HG03342 (cell line): Measurements from ENCODE around the gene RPN2.
"Not testable (repeated sequence)": the region's sequence is repeated elsewhere in the genome, so short reads cannot be mapped to it uniquely, and the experiment has no call there.

ENCODE experiments used
- ATAC-seq: cut with Tn5 transposase; IDR thresholded peaks from one replicate; pipeline ENCODE4 v1.9.1; 2021; ENCODE audit warnings: mild to moderate bottlenecking, moderate library complexity; ENCODE audit not compliant: unreplicated experiment

The RPN2 gene

GRCh38 chr20:37178839-37179682 lies at the start of gene RPN2, which contains the start of gene MROH8:
Gene RPN2, plus strand, starts transcription at chr20:37179330. Its CDS starts 27 bp downstream, at chr20:37179357.
Gene MROH8, minus strand, starts transcription at chr20:37179548.
- ATAC-seq = peak; percentile 89

GRCh38 chr20:37131486-37131885 lies 47.6 kb upstream of the RPN2 start:
- ATAC-seq = no peak

GRCh38 chr20:37133952-37134351 lies 45.2 kb upstream of the RPN2 start:
- ATAC-seq = no peak

GRCh38 chr20:37137547-37137946 lies 41.6 kb upstream of the RPN2 start:
- no peak for ATAC-seq

GRCh38 chr20:37142708-37143107 lies 36.4 kb upstream of the RPN2 start:
- no peak for ATAC-seq

- no peak for ATAC-seq
These were observed 34.2 kb upstream of the RPN2 start for GRCh38 chr20:37144856-37145404.

- ATAC-seq = no peak
These were observed 31.9 kb upstream of the RPN2 start for GRCh38 chr20:37147250-37147649.

GRCh38 chr20:37150864-37151263 lies 28.3 kb upstream of the RPN2 start:
- ATAC-seq = not testable (repeated sequence)

- ATAC-seq = no peak
These were observed 27.6 kb upstream of the RPN2 start for GRCh38 chr20:37151529-37151928.

GRCh38 chr20:37152284-37152683 lies 26.8 kb upstream of the RPN2 start:
- ATAC-seq = no peak

- no peak for ATAC-seq
These were observed 24.3 kb upstream of the RPN2 start for GRCh38 chr20:37154684-37155298.

GRCh38 chr20:37155987-37156386 lies 23.1 kb upstream of the RPN2 start:
- ATAC-seq = no peak

- ATAC-seq = no peak
These were observed 20.9 kb upstream of the RPN2 start for GRCh38 chr20:37158248-37158647.

GRCh38 chr20:37160683-37161082 lies 18.4 kb upstream of the RPN2 start:
- no peak for ATAC-seq

- ATAC-seq = no peak
These were observed 17.1 kb upstream of the RPN2 start for GRCh38 chr20:37161830-37162549.

GRCh38 chr20:37162646-37163045 lies 16.5 kb upstream of the RPN2 start:
- no peak for ATAC-seq

- no peak for ATAC-seq
These were observed 15.1 kb upstream of the RPN2 start for GRCh38 chr20:37163832-37164554.

- no peak for ATAC-seq
These were observed 14.1 kb upstream of the RPN2 start for GRCh38 chr20:37165031-37165430.

GRCh38 chr20:37166867-37167266 lies 12.3 kb upstream of the RPN2 start:
- ATAC-seq = no peak

GRCh38 chr20:37172836-37173235 lies 6.3 kb upstream of the RPN2 start:
- ATAC-seq = no peak
